Fibroblast of lung (primary cell): Measurements from ENCODE around the gene OBSCN.

Experiments used
- CTCF ChIP-seq, 2 donors: IDR thresholded peaks in 1 of 2; conservative IDR thresholded peaks in 1 of 2; 1 replicate in 1 of 2; 2 replicates in 1 of 2; pipeline ENCODE4 v1.5.1; 2011 to 2012; ENCODE audit warnings: low read length in 2 of 2, control low read depth in 1 of 2, inconsistent platforms in 1 of 2, low read depth in 1 of 2, mild to moderate bottlenecking in 1 of 2
- EZH2 ChIP-seq: IDR thresholded peaks from 2 replicates; pipeline ENCODE4 v1.5.1; 2012; ENCODE audit warnings: low read length, control low read depth, mild to moderate bottlenecking; ENCODE audit errors: missing control alignments

GRCh38 chr1:228399531-228400236 lies 191.8 kb downstream of the OBSCN start:
- TF ChIP-seq CTCF (conservative IDR thresholded peaks at IDR 0.05 in 1 of 2, IDR thresholded peaks at IDR 0.05 in 1 of 2; ENCODE audit: low read depth in 1 of 2, low read length in 2 of 2), result no peak
- TF ChIP-seq EZH2, result no peak
